PC-9 (cell line): ENCODE data around the gene LCMT2. TPM values are rescaled to one million over a fixed set of nuclear protein-coding genes. Genes with fewer than 3 reads are reported as not detected.

Experiments used
- BruUV-seq: library from RNA; stranded (reverse); fragments of 400-500 nt; replicated peaks from 2 replicates; lab custom pipeline; 2021; lab: Mats Ljungman, UMichigan
- CTCF ChIA-PET: fragments of 300-600 bp; sonication (Branson Sonifier 250); formaldehyde crosslinking; loops from one replicate; lab custom pipeline; 2022; ENCODE audit warnings: antibody characterized with exemption; lab: Charles Lee
- POLR2A ChIA-PET: fragments of 300-600 bp; sonication (Branson Sonifier 250); formaldehyde crosslinking; loops from one replicate; lab custom pipeline; 2022; ENCODE audit warnings: antibody characterized with exemption; ENCODE audit not compliant: unreplicated experiment; lab: Charles Lee
- DNase-seq, 2 experiments: peaks; one replicate each; pipeline versions ENCODE4 v3.0.0 to v3.0.0-alpha.2; 2015 to 2022; ENCODE audit warnings: mixed read lengths in 1 of 2
- H2AFZ ChIP-seq: fragments of 200-600 bp; sonication (generic); 2 replicates; pipeline ENCODE4 v1.8.1; 2017; ENCODE audit warnings: antibody characterized with exemption
- H3F3A ChIP-seq: fragments of 200-600 bp; sonication (generic); 2 replicates; pipeline ENCODE4 v1.8.1; 2017; ENCODE audit warnings: antibody characterized with exemption, mild to moderate bottlenecking, low read depth; ENCODE audit not compliant: insufficient read depth
- H3K27ac ChIP-seq: fragments of 200-600 bp; sonication (generic); 2 replicates; pipeline ENCODE4 v1.6.1; 2016; ENCODE audit warnings: mixed run types
- H3K27me3 ChIP-seq: fragments of 200-600 bp; sonication (generic); 2 replicates; pipeline ENCODE4 v1.6.1; 2016; ENCODE audit warnings: low read depth, mixed run types; ENCODE audit not compliant: insufficient read depth
- H3K36me3 ChIP-seq: fragments of 200-600 bp; sonication (generic); 2 replicates; pipeline ENCODE4 v1.6.1; 2016; ENCODE audit warnings: low read depth, mixed run types
- H3K4me1 ChIP-seq: fragments of 200-600 bp; sonication (generic); replicated peaks from 2 replicates; pipeline ENCODE4 v1.6.1; 2016; ENCODE audit warnings: mixed run types; ENCODE audit not compliant: insufficient read depth
- H3K4me2 ChIP-seq: fragments of 200-600 bp; sonication (generic); 2 replicates; pipeline ENCODE4 v1.6.1; 2017; ENCODE audit warnings: mixed run types
- H3K4me3 ChIP-seq: fragments of 200-600 bp; sonication (generic); 2 replicates; pipeline ENCODE4 v1.6.1; 2016; ENCODE audit warnings: mixed run types
- H3K79me2 ChIP-seq: fragments of 200-600 bp; sonication (generic); 2 replicates; pipeline ENCODE4 v1.6.1; 2017; ENCODE audit warnings: low read depth, mixed run types
- H3K9me2 ChIP-seq: fragments of 200-600 bp; sonication (generic); 2 replicates; pipeline ENCODE4 v1.8.1; 2017; ENCODE audit warnings: mild to moderate bottlenecking; ENCODE audit not compliant: insufficient read depth
- H3K9me3 ChIP-seq: fragments of 200-600 bp; sonication (generic); 2 replicates; pipeline ENCODE4 v1.8.1; 2016; ENCODE audit warnings: low read depth; ENCODE audit not compliant: insufficient read depth
- H4K20me1 ChIP-seq: fragments of 200-600 bp; sonication (generic); 2 replicates; pipeline ENCODE4 v1.8.1; 2017; ENCODE audit not compliant: insufficient read depth
- EZH2 ChIP-seq: fragments of 200-600 bp; sonication (generic); IDR thresholded peaks from 2 replicates; pipeline ENCODE4 v1.8.0; 2017; ENCODE audit warnings: antibody characterized with exemption, low read depth
- intact Hi-C: fragments of 100-400 bp; cut with micrococcal nuclease; formaldehyde crosslinking; loops from one replicate; pipeline ENCODE4 v1.10.0; 2022; ENCODE audit not compliant: unreplicated experiment
- total RNA-seq: library from RNA; stranded (reverse); gene quantifications from 2 replicates; pipeline ENCODE4 v1.2.3, GENCODE V29; 2021
- TF ChIP-seq, protein P1 (sequence below): fragments of 200-600 bp; sonication (generic); conservative IDR thresholded peaks from 2 replicates; pipeline ENCODE4 v1.6.1; 2017; ENCODE audit warnings: mixed run types, antibody characterized with exemption, mild to moderate bottlenecking, moderate library complexity

The LCMT2 gene
- total RNA-seq, 1 experiment from 2014 or later, result 4.7 TPM

DNA sequence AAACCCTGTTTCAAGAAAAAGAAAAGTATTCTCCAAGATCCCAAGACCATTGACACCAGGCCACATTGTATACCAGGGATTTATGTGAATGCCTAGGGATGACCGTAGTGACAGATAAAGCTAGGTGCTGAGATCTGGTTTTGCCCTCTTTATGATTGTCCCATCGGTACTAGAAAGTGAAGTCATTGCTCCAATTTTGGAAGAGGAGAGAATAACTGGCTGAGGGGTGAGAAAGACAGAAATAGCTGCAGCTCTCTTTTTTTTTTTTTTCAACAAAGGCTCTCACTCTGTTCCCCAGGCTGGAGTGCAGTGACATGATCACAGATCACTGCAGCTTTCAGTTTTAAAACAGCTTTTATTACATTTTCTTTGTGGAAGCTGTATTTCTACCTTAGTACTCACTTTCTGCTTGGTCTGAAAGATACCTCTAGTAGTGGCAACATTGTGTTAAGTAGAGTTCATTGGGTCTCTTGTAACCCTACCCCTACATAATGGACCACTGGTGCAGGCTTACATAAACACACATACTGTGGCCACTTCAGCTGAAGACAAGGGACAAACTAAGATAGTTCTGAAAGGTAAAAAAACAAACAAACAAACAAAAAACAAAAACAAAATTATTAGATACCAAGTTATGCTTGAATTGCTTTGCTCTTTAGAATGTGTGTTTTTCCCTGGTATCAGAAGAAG is 22.5 kb upstream of the LCMT2 start:
- H3K27me3 ChIP-seq, result no peaks in the 10 kb centered on the region
- no peak for TF ChIP-seq EZH2
- TF ChIP-seq, protein P1, sequence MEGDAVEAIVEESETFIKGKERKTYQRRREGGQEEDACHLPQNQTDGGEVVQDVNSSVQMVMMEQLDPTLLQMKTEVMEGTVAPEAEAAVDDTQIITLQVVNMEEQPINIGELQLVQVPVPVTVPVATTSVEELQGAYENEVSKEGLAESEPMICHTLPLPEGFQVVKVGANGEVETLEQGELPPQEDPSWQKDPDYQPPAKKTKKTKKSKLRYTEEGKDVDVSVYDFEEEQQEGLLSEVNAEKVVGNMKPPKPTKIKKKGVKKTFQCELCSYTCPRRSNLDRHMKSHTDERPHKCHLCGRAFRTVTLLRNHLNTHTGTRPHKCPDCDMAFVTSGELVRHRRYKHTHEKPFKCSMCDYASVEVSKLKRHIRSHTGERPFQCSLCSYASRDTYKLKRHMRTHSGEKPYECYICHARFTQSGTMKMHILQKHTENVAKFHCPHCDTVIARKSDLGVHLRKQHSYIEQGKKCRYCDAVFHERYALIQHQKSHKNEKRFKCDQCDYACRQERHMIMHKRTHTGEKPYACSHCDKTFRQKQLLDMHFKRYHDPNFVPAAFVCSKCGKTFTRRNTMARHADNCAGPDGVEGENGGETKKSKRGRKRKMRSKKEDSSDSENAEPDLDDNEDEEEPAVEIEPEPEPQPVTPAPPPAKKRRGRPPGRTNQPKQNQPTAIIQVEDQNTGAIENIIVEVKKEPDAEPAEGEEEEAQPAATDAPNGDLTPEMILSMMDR, result no peak
- POLR2A ChIA-PET, result interaction anchor here (0.6 kb wide), 1 partner anchor 9 kb away, joined by 5 read pairs; no protein-coding TSS in a partner anchor
- no peaks in the 10 kb centered on the region for H3K9me2 ChIP-seq
- intact Hi-C loops, result no loop called here
- DNase-seq, result no peak
- H4K20me1 ChIP-seq, result no peaks in the 10 kb centered on the region
- no peaks in the 10 kb centered on the region for H3F3A ChIP-seq
- no peak overlapping the region for H3K4me3 ChIP-seq
- H3K4me1 ChIP-seq, result no peaks in the 10 kb centered on the region
- H3K4me2 ChIP-seq, result no peak overlapping the region
- BruUV-seq, result no TSS peak
- H3K27ac ChIP-seq, result no peak overlapping the region
- H3K79me2 ChIP-seq, result no peaks in the 10 kb centered on the region
- H2AFZ ChIP-seq, result no peak overlapping the region
- CTCF ChIA-PET, result no interaction called here
- H3K36me3 ChIP-seq, result no peaks in the 10 kb centered on the region
- no peaks in the 10 kb centered on the region for H3K9me3 ChIP-seq

DNA sequence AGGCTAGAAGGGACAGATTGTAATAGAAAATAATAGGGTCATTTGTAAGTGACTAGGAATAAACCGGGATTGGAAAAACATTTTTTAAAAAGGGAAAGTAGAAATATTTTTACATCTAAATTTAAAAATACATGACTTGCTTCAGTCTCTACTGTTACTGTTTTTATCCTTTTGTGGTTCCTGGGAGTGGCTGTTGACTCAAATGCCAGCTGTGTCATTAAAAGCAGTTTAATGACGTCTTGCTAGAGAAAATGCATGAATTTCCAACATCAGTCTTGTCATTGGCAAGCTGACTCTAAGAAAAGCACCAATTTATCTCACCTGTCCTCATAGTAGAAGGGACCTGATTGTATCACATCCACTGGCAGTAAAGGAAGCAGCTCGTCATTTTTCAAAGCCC is 16.7 kb upstream of the LCMT2 start:
- H3K4me3 ChIP-seq, result no peak overlapping the region
- no peaks in the 10 kb centered on the region for H3K27me3 ChIP-seq
- H3K4me1 ChIP-seq, result no peaks in the 10 kb centered on the region
- DNase-seq, result no peak
- ChIA-PET POLR2A (no interaction called here), CTCF (no interaction called here)
- H3K9me3 ChIP-seq, result no peaks in the 10 kb centered on the region
- H3K9me2 ChIP-seq, result no peaks in the 10 kb centered on the region
- H4K20me1 ChIP-seq, result no peaks in the 10 kb centered on the region
- no TSS peak for BruUV-seq
- intact Hi-C loops, result no loop called here
- no peak overlapping the region for H3K4me2 ChIP-seq
- no peaks in the 10 kb centered on the region for H3K36me3 ChIP-seq
- H3F3A ChIP-seq, result no peaks in the 10 kb centered on the region
- no peak for TF ChIP-seq EZH2
- TF ChIP-seq, protein P1, result no peak
- no peak overlapping the region for H2AFZ ChIP-seq
- H3K27ac ChIP-seq, result no peak overlapping the region
- H3K79me2 ChIP-seq, result no peaks in the 10 kb centered on the region

DNA sequence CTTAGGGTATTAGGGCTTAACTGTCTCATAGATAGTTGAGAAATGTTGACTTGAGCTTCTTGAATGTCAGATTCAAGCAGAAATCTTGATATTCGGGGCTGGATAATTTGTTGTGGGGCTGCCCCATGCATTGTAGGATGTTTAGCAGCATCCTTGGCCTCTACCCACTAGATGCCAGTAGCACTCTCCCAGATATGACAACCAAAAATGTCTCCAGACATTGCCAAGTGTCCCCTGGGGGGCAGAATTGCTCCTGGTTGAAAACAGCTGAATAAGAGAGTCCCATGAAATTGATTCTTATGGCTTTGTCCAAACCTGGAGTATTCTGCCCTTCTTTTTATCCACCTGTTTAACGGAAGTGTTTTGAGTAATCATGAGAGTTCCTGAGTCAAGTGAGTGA is 15.9 kb upstream of the LCMT2 start:
- no TSS peak for BruUV-seq
- no peak overlapping the region for H3K4me3 ChIP-seq
- intact Hi-C loops, result no loop called here
- ChIA-PET POLR2A (no interaction called here), CTCF (no interaction called here)
- H3K79me2 ChIP-seq, result no peaks in the 10 kb centered on the region
- no peaks in the 10 kb centered on the region for H3K27me3 ChIP-seq
- no peaks in the 10 kb centered on the region for H3F3A ChIP-seq
- H3K4me2 ChIP-seq, result no peak overlapping the region
- no peaks in the 10 kb centered on the region for H3K4me1 ChIP-seq
- no peak overlapping the region for H3K27ac ChIP-seq
- no peak for DNase-seq
- H3K9me3 ChIP-seq, result no peaks in the 10 kb centered on the region
- H3K36me3 ChIP-seq, result no peaks in the 10 kb centered on the region
- TF ChIP-seq, protein P1, result no peak
- TF ChIP-seq EZH2, result no peak
- no peak overlapping the region for H2AFZ ChIP-seq
- H4K20me1 ChIP-seq, result no peaks in the 10 kb centered on the region
- no peaks in the 10 kb centered on the region for H3K9me2 ChIP-seq
